ENCODE results near the gene DUSP8. TPM values are rescaled to one million over a fixed set of nuclear protein-coding genes. Genes with fewer than 3 reads are reported as not detected.

Gene DUSP8
- total RNA-seq, 3 donors from 2014 or later: 5.4 to 6.0 (median 5.7) TPM

DNA sequence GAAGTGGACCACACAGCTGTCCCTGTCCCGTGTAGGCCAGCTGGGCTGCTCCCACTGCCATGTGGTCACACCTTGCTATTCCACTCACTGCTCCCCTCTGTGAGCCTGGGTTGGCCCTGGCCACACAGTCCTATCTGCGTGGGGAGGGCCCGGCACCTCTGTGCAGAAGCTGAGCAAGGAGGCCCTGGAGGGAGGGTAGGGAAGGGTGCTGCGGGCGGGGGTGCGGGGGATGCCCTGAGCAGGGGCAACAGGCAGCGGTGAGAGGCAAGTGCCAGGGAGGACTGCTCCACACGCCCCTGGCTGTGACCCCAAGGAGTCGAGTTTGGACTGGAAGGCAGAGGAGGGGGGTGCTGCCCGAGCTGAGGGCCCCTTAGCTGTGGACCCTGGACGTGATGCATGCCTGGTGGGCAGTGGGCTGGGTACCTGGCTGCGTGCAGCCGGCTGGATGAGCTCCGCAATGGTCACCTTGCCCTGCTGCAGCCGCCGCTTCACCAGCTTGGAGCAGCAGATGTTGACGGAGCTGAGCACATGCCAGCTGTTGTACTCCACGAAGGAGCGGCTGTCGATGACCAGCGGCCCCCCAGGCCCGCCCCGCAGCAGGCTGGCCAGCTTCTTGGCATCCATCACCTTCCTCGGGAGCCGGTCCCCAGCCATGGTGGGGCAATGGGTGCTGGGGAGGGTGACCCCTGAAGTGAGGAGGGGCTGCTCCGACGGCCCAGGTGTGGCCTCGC is 6.7 kb downstream of the DUSP8 start:
- H3K27me3 Mint-ChIP-seq (ENCODE audit: low read depth): no peaks in the 10 kb centered on the region
- DNase-seq (no peak), ATAC-seq (no peak)
- H3K4me3 Mint-ChIP-seq: no peak overlapping the region
- no peaks in the 10 kb centered on the region for H3K36me3 Mint-ChIP-seq (ENCODE audit: insufficient read depth)
- H3K9me3 Mint-ChIP-seq: no peaks in the 10 kb centered on the region
- peaks cover 10% of the 10 kb centered on the region for H3K4me1 Mint-ChIP-seq (ENCODE audit: low read depth)

DNA sequence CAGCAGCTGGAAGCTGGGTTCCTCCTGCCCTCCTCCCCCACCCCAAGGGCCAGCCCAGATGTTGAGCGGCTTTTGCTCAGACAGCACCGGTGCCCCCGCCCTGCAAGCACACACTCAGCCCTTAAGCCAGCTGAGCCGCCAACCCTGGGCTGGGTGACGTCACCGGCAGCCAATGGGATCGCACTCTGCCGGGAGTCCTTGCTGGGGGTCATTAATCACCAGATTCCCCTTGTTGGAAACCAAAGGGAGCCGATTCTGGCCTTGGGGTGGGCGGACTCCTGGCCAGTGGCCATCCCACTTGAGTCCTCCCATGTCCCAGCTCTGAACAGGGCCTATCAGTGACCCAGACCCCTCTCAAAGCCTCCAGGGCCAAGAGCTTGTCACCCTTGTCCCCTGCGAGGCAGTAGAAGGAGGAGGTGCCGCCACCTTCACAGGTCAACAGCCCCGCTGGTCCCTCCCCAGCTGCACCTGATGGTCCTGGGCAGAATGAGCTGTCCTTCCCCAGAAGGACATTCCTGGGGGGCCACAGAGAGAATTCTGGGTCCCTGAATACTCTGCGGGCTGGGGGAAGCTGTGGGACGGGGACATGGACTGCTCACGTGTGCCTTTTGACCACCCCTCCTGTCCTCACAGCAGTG is 7.4 kb downstream of the DUSP8 start:
- Mint-ChIP-seq H3K4me1 (ENCODE audit: low read depth) (peaks cover 10% of the 10 kb centered on the region), H3K4me3 (no peak overlapping the region)

DNA sequence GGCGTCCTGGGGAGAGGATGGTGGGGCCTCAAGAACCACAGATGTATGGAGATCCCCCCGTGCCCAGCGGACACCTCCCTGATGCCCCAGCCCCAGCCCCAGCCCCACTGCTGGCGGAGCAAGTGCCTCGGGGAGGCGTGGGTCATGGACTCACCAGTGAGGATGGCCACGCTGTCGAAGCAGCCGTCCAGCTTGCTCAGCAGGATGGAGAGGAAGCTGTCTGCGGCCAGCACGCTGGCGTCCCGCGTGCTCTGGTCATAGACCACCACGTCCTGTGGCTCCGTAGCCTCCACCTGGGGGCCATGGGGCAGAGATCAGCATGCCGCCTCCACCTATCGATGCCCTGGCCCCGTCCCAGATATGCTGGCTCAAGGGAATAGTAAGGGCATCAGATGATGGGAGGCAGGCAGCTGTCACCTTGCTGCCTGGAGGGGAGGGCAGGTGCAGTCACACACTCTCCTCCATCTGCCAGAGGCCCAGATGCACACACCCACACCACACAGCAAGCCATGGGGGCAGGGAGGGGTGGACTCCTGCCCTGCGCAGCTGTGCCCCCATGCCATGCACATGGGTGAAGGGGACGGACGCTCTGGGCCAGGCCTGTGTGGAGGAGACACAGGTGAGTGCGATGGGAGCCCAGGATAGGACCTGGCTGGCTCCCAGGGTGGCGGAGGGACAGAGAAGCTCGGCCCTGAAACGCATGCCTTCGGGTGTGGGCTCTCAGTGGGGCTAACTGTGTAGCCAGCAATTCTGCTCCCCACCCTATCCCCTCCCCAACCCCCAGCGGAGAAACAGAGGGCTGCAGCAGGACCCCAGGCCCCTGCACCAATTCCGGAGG is 8.2 kb downstream of the DUSP8 start:
- peaks cover 2% of the 10 kb centered on the region for H3K4me1 Mint-ChIP-seq (ENCODE audit: low read depth)
- no peaks in the 10 kb centered on the region for H3K27me3 Mint-ChIP-seq (ENCODE audit: low read depth)
- DNase-seq (no peak), ATAC-seq (no peak)
- no peak overlapping the region for H3K4me3 Mint-ChIP-seq
- H3K36me3 Mint-ChIP-seq (ENCODE audit: insufficient read depth): peaks cover 3% of the 10 kb centered on the region
- no peaks in the 10 kb centered on the region for H3K9me3 Mint-ChIP-seq

More for the DNA sequence above, 7.4 kb downstream of the DUSP8 start:
- Mint-ChIP-seq H3K36me3 (ENCODE audit: insufficient read depth) (peaks cover 3% of the 10 kb centered on the region), H3K27me3 (ENCODE audit: low read depth) (no peaks in the 10 kb centered on the region), H3K9me3 (no peaks in the 10 kb centered on the region)
- ATAC-seq (no peak), DNase-seq (no peak)

DNA sequence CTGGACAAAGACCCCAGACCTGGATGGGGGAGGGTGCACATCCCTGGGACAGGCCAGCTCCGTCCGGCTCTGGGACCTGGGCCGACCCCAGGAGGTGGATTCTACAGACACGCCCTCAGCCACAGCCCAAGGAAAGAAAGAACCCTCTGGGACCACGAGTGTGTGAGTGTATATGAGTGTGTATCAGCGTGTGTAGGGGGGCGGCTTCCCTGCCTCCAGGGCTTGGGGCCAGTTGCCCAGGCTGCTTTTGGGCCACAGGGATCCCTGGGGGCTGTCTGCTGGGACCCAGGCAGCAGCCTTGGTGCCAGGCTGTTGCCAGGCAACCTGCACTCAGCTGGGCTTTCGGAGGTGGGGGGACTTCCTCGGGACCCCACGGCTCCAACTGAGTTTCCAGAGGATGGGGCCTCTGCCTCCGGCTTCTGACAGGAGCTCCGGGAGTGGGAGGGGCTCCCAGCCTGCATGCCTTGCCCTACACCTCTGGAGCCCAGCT is 8.9 kb downstream of the DUSP8 start:
- Mint-ChIP-seq H3K9me3 (no peaks in the 10 kb centered on the region), H3K36me3 (ENCODE audit: insufficient read depth) (peaks cover 3% of the 10 kb centered on the region), H3K27me3 (ENCODE audit: low read depth) (no peaks in the 10 kb centered on the region), H3K4me3 (no peak overlapping the region), H3K4me1 (ENCODE audit: low read depth) (no peaks in the 10 kb centered on the region)
- ATAC-seq (no peak), DNase-seq (no peak)

DNA sequence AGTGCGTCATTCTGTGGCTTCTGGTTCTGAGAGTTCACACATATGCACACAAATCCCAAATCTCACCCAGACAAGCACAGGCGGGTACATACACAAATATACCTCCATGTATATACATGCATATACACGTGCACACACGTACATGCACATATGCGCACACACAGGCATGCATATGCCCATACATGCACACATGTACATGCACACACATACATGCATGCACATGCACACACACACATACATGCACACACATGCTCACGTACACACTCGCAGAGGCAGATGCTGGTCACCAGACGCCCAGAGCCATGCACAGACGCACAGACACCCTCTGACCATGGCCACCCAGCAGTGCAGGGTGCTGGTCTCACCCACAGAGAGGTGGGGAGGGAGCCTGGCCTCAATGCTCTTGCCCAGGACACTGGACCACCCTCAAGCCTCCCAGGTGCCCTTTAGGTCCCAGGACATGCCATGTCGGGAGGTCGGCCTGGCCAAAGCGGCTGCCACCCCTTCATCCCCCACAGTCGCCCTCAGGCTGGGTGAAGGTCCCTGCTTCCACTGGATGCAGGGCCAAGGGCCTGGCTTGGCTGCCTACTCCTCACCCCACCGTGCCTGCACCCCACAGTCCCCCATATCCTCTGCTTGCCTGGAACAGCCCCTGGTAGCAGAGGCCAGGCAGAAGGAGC is 9.5 kb downstream of the DUSP8 start:
- no peak for ATAC-seq
- DNase-seq: no peak
- H3K4me3 Mint-ChIP-seq: no peak overlapping the region

DNA sequence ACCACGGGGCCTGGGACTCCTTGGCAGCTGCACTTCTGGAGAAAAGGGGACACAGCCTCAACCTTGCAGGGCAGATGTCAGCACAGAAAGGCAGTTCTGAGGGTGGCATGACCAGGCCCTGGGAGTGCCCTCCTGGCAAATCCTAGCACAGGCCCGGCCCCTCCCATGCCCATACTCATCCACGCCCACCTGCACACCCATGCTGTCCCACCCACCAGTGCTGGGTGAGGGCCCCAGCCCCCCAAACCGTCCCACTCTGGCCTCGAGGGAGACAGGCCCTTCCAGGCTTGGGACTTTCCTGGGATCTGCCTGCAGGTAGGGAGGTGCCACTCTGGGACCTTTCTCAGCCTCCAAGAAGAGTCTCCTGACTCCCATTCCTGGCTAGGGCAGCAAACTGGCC is 10.1 kb downstream of the DUSP8 start:
- H3K9me3 Mint-ChIP-seq: no peaks in the 10 kb centered on the region
- ATAC-seq: no peak
- H3K36me3 Mint-ChIP-seq (ENCODE audit: insufficient read depth): peaks cover 6% of the 10 kb centered on the region
- no peak for DNase-seq
- H3K4me1 Mint-ChIP-seq (ENCODE audit: low read depth): no peaks in the 10 kb centered on the region
- H3K4me3 Mint-ChIP-seq: no peak overlapping the region
- no peaks in the 10 kb centered on the region for H3K27me3 Mint-ChIP-seq (ENCODE audit: low read depth)

More for the DNA sequence above, 9.5 kb downstream of the DUSP8 start:
- Mint-ChIP-seq H3K9me3 (no peaks in the 10 kb centered on the region), H3K4me1 (ENCODE audit: low read depth) (no peaks in the 10 kb centered on the region), H3K36me3 (ENCODE audit: insufficient read depth) (peaks cover 6% of the 10 kb centered on the region), H3K27me3 (ENCODE audit: low read depth) (no peaks in the 10 kb centered on the region)

DNA sequence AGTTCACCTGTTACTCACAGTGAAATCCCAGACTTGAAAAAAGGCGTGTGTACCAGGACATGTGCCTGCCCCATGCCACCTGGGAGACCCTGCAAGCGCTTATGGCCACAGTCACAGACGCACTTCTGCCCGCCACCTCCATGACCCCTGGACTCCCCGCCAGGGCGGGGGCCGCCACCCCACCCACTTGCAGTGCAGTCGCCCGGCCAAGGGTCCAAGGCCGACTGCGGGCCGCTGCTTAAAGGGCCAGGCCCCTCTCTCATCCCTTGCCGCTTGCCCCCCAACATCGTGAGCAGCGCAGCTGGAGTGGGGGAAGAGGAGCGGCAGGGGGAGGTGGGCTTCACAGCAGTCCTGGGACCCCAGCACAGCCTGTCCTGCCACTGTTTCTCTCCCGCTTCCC is 10.8 kb downstream of the DUSP8 start:
- no peaks in the 10 kb centered on the region for H3K27me3 Mint-ChIP-seq (ENCODE audit: low read depth)
- H3K36me3 Mint-ChIP-seq (ENCODE audit: insufficient read depth): peaks cover 6% of the 10 kb centered on the region
- no peaks in the 10 kb centered on the region for H3K4me1 Mint-ChIP-seq (ENCODE audit: low read depth)
- H3K9me3 Mint-ChIP-seq: no peaks in the 10 kb centered on the region
- H3K4me3 Mint-ChIP-seq: no peak overlapping the region
- DNase-seq: no peak
- ATAC-seq: no peak

DNA sequence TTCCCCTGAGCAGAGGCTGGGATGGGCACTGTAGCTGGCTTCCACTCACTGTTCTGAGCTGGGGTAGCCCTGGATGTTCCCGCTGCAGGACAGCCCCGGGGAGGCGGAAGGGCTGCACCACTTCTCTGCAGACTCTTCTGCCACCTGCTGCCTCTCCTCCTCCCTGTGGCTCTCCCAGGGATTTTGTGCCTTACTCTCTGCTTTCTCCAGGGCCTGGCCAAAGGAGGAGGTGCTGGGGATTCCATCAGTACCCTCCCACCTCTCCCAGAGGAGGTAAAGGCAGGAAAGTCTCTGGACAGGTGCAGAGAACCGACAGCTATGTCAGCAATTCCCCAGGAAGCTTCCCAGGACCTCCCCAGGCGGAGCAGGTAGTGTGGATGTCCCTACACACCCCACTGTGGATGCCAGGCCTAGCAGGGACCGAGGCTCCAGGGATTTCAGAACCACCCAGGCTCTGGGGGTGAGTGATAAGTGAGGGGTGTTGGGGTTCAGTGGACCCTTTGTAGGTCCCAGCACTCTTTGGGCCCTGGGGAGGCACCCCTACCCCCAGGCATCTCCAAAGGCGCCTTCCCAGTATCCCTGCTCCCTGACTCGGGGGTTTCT is 11.3 kb downstream of the DUSP8 start:
- H3K27me3 Mint-ChIP-seq (ENCODE audit: low read depth): no peaks in the 10 kb centered on the region
- no peaks in the 10 kb centered on the region for H3K4me1 Mint-ChIP-seq (ENCODE audit: low read depth)
- H3K9me3 Mint-ChIP-seq: no peaks in the 10 kb centered on the region
- no peak overlapping the region for H3K4me3 Mint-ChIP-seq
- DNase-seq (no peak), ATAC-seq (no peak)
- peaks cover 6% of the 10 kb centered on the region for H3K36me3 Mint-ChIP-seq (ENCODE audit: insufficient read depth)

DNA sequence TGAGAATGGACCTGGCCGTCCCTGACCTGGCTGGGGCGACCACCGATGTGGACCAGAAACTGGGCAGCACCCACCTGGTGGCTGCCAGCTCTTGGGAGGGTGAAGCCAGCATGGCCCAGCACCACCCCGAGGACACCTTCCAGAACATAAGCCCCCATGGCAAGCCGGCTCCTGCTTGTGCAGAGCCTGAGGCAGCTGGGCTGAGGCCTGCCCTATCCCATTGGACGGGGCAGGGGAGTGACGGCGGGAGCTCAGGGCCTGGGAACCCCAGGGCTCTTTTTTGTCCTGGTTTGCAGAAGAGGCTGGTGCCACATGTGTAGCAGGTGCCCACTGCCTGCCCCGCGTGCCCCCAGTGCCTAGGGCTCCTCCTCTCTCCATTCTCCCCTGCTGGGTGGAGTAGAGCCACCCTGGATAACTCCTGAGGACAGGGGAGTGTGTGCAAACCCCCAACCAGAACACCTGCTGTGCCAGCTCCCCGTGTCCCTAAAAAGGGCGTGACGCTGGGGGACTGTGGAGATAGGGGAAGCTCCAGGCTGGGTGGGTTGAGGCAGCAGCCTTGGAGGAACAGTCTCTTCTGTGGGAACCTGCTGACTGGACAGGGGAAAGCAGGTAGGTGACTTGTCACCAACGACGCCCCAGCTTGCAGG is 11.9 kb downstream of the DUSP8 start:
- Mint-ChIP-seq H3K4me1 (ENCODE audit: low read depth) (no peaks in the 10 kb centered on the region), H3K36me3 (ENCODE audit: insufficient read depth) (peaks cover 6% of the 10 kb centered on the region), H3K27me3 (ENCODE audit: low read depth) (no peaks in the 10 kb centered on the region), H3K9me3 (no peaks in the 10 kb centered on the region), H3K4me3 (no peak overlapping the region)
- no peak for ATAC-seq
- no peak for DNase-seq

DNA sequence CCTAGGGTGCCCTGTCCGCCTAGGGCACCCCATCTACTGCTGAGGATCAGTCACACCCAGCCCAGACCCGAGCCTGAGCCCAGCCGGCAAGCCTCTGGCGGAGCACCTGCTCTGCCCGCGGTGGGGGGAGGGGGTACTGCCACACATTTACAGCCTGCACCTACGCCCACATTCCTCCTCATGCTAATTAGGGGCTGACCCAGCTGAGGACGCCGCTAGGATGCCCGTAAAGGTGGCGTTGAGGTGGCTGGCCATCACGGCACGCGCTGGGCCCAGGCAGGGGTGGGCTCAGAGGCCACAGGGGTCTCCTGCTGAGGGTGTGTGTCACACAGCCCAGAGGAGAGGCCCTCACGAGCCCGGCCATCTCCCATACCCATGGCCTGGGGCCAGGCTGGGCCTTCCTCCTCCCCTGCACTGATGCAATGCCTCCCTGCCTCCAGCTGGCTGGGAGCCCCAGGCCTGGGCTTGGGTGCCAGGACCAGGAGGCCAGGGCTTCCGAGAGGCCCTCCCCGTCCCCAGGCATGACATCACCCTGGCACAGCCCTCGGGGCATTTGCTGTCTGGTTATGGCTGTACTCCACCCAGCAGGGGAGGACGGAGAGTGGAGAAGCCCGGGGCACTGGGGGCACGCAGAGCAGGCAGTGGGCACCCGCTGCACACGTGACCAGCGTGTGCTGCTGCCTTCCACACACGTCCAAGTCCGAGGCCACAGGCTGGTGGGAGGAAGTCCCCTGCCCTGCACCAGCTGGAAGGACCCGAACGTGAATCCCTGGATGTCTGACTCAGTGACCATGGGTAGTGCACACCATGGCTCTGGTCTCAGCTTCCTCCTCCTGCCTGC is 12.7 kb downstream of the DUSP8 start:
- no peaks in the 10 kb centered on the region for H3K4me1 Mint-ChIP-seq (ENCODE audit: low read depth)
- peaks cover 6% of the 10 kb centered on the region for H3K36me3 Mint-ChIP-seq (ENCODE audit: insufficient read depth)
- no peaks in the 10 kb centered on the region for H3K27me3 Mint-ChIP-seq (ENCODE audit: low read depth)
- no peak overlapping the region for H3K4me3 Mint-ChIP-seq
- DNase-seq (no peak), ATAC-seq (peak in 1 of 2 donors; percentile 12)
- H3K9me3 Mint-ChIP-seq: no peaks in the 10 kb centered on the region

DNA sequence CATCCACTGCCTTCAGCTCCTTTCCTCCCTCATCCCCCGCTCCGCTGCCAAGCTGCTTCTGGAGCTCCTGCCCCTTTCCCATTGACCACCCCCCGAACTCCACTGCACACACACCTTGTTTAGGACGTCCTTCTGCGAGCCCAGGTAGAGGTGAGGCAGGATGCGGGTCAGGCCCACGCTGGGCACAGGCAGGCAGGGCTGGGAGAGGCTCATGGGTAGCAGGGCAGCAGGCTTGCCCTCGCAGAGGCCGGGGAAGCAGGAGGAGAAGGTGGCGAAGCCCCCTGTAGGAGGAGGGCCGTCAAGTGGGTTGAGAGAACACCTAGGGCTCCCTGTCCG is 13.3 kb downstream of the DUSP8 start:
- no peak for ATAC-seq
- no peak overlapping the region for H3K4me3 Mint-ChIP-seq
- H3K9me3 Mint-ChIP-seq: no peaks in the 10 kb centered on the region
- DNase-seq: no peak
- no peaks in the 10 kb centered on the region for H3K4me1 Mint-ChIP-seq (ENCODE audit: low read depth)
- peaks cover 6% of the 10 kb centered on the region for H3K36me3 Mint-ChIP-seq (ENCODE audit: insufficient read depth)
- H3K27me3 Mint-ChIP-seq (ENCODE audit: low read depth): peaks cover 3% of the 10 kb centered on the region

DNA sequence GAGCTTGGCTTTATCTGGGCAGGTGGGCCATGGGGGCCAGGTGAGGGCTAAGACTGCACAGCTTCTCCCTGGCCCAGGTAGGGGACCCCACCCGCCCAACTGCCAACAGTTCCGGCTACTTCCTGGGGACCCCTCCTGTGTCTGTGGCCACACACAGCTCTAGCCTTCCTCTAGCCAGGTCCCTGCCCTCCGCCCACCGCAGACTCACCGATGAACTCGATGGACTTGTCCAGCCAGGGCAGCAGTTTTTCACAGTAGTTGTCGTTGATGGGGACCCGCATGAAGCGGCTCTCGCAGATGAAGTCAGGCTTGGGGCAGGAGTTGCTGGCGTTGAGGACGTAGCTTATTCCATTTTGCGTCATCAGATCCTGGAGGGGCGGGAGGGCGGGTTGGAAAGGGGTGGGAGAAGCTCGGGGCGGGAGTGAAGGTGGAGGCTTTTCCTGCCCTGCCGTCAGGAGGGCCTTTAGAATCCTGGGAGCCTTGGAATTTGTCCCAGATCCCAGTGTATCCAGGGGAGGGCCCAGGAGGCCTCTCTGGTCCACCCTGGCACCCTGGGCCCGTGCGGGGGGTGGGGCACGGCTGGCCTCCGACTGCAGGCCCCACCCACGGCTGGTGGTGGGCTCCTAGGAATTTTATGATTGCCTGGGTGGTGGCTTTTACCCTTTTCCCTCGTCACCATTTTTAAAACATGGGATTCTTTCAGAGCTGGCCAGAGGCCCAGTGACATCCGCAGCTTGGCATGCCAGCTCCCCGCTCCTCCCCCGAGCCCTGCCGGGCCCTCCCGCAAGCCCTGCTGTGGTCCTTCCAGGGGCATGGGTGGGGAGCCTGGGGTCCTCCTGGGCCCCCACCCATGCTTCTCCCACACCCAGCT is 13.9 kb downstream of the DUSP8 start:
- Mint-ChIP-seq H3K4me1 (ENCODE audit: low read depth) (no peaks in the 10 kb centered on the region), H3K27me3 (ENCODE audit: low read depth) (peaks cover 6% of the 10 kb centered on the region), H3K9me3 (no peaks in the 10 kb centered on the region), H3K4me3 (no peak overlapping the region), H3K36me3 (ENCODE audit: insufficient read depth) (peaks cover 6% of the 10 kb centered on the region)
- no peak for ATAC-seq
- DNase-seq: no peak
